ENCODE results near the gene TSSC4.
A peak's percentile ranks its signal among the peaks of the same experiment; 100 is the strongest.

Gene TSSC4

DNA sequence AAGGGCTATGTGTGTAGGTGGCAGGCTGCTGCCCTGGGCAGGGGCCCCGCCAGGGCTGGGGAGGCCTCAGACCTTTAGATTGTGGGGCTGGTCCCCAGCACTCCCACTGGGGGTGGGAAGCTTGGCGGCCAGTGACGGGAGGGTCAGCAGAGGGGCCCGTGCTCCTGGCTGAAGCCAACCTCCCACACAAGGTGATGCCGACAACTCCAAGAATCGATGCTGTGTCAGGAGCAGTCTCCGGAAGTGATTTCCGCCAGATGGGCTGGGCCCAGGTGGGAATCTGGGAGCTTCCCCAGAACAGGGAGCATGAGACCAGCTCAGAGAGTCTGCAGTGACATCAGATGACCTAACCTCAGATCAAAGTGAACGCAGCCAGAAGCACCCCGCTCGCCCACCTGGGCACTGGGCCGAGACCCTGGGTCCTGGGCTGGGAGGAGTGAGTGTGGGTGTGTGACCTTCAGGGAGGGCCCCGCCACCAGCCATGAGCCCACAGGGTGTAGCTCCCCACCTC is 36.0 kb downstream of the TSSC4 start:
- H3K9me3 Mint-ChIP-seq: no peaks in the 10 kb centered on the region

GRCh38 chr11:2437516-2437915 is 37.0 kb downstream of the TSSC4 start:
- no peak overlapping the region for H3K4me3 Mint-ChIP-seq
- ATAC-seq: no peak
- H3K9me3 Mint-ChIP-seq: no peaks in the 10 kb centered on the region
- no peak for DNase-seq
- peak overlapping the region in 1 of 2 donors; percentile 67 for H3K27ac Mint-ChIP-seq
- H3K27me3 Mint-ChIP-seq: no peaks in the 10 kb centered on the region
- peaks cover 6% of the 10 kb centered on the region for H3K4me1 Mint-ChIP-seq

More for the DNA sequence above, 36.0 kb downstream of the TSSC4 start:
- Mint-ChIP-seq H3K4me3 (no peak overlapping the region), H3K4me1 (peaks cover 5% of the 10 kb centered on the region), H3K27ac (no peak overlapping the region), H3K27me3 (no peaks in the 10 kb centered on the region)
- peak; percentile 25 for ATAC-seq
- DNase-seq: no peak

- H3K4me1 Mint-ChIP-seq: peaks cover 20% of the 10 kb centered on the region
- H3K27ac Mint-ChIP-seq: no peak overlapping the region
- H3K4me3 Mint-ChIP-seq: no peak overlapping the region
- DNase-seq (no peak), ATAC-seq (no peak)
- no peaks in the 10 kb centered on the region for H3K9me3 Mint-ChIP-seq
- no peaks in the 10 kb centered on the region for H3K27me3 Mint-ChIP-seq
These were observed 39.3 kb downstream of the TSSC4 start for GRCh38 chr11:2439820-2440219.

- ATAC-seq (no peak), DNase-seq (no peak)
- no peaks in the 10 kb centered on the region for H3K9me3 Mint-ChIP-seq
- H3K27me3 Mint-ChIP-seq: no peaks in the 10 kb centered on the region
- no peak overlapping the region for H3K27ac Mint-ChIP-seq
- peaks cover 26% of the 10 kb centered on the region for H3K4me1 Mint-ChIP-seq
- no peak overlapping the region for H3K4me3 Mint-ChIP-seq
These were observed 40.1 kb downstream of the TSSC4 start for GRCh38 chr11:2440646-2441045.

DNA sequence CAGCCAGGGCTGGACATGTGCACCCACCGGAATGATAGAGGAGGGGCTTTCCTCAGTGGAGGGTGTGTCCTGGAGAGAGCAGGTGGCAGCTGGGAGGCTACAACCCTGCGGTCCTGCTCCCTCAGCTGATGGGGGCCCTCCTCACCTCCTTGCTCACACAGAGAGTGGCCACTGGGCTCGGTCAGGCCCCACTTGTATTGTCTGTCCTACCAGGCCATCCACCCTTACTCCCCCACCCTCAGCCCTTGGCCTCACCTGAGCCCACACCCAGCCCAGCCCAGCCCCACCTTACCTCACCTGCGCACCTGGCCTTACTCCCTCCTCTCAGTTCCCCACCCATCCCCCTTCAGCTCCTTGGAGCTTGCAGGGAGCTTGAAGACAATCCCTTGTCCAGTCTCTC is 40.6 kb downstream of the TSSC4 start:
- no peak overlapping the region for H3K4me3 Mint-ChIP-seq
- H3K27ac Mint-ChIP-seq: no peak overlapping the region
- DNase-seq (no peak), ATAC-seq (no peak)
- no peaks in the 10 kb centered on the region for H3K27me3 Mint-ChIP-seq
- no peaks in the 10 kb centered on the region for H3K9me3 Mint-ChIP-seq
- H3K4me1 Mint-ChIP-seq: peaks cover 31% of the 10 kb centered on the region

DNA sequence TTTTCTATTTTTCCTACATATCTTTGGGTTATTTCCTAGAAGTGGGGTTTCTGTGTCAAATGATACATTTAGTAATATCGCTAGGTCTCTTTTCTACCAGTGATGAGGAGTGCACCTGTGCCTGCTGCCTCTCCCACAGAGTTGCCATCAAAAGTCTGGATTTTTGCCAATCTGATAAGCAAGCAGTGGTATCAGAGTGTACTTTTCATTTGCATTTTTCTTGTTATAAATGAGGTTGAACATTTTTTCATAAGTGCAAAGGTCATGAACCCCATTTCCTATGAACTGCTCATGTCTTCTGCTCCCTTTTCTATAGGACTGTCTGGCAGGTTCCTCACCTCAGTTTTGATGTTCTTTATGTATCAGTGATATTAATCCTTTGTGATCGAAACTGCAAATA is 42.0 kb downstream of the TSSC4 start:
- Mint-ChIP-seq H3K9me3 (no peaks in the 10 kb centered on the region), H3K4me3 (no peak overlapping the region), H3K4me1 (peaks cover 45% of the 10 kb centered on the region), H3K27me3 (no peaks in the 10 kb centered on the region), H3K27ac (no peak overlapping the region)
- no peak for DNase-seq
- ATAC-seq: no peak

DNA sequence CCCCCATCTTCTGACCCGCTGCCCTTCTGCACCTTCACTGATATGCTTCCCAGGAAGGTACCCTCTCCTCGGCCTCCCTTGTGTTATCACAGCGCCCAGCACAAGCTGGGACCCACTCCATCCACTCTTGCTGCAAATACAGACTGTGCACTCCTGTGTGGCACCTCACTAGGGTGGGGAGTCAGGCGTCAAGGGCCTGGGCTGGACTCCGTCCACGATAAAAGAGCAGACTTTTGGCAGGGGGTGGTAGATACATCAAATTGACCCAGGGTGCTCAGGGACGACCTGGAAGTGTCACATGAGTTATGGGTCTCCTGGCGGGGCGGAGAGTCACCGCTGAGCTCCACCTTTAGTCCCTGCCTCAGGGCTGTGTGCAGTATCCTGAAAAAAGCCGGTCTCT is 42.9 kb downstream of the TSSC4 start:
- no peaks in the 10 kb centered on the region for H3K9me3 Mint-ChIP-seq
- H3K27me3 Mint-ChIP-seq: no peaks in the 10 kb centered on the region
- peaks cover 52% of the 10 kb centered on the region for H3K4me1 Mint-ChIP-seq
- peak overlapping the region; percentile 1 to 17 for H3K4me3 Mint-ChIP-seq
- DNase-seq (no peak), ATAC-seq (no peak)
- H3K27ac Mint-ChIP-seq: no peak overlapping the region

GRCh38 chr11:2443881-2444820 is 43.6 kb downstream of the TSSC4 start, which contains the start of gene TRPM5:
Gene TRPM5 (minus strand): TSS chr11:2444514. CDS start chr11:2423036, 21,478 bp downstream.
- no peaks in the 10 kb centered on the region for H3K9me3 Mint-ChIP-seq
- H3K27me3 Mint-ChIP-seq: no peaks in the 10 kb centered on the region
- peak within 1 kb of the TSS in 1 of 2 donors; percentile 69 for H3K27ac Mint-ChIP-seq
- peaks cover 56% of the 10 kb centered on the region for H3K4me1 Mint-ChIP-seq
- DNase-seq (peak; percentile 76 to 79), ATAC-seq (peak; percentile 27)
- H3K4me3 Mint-ChIP-seq: peak within 1 kb of the TSS; percentile 90 to 96

DNA sequence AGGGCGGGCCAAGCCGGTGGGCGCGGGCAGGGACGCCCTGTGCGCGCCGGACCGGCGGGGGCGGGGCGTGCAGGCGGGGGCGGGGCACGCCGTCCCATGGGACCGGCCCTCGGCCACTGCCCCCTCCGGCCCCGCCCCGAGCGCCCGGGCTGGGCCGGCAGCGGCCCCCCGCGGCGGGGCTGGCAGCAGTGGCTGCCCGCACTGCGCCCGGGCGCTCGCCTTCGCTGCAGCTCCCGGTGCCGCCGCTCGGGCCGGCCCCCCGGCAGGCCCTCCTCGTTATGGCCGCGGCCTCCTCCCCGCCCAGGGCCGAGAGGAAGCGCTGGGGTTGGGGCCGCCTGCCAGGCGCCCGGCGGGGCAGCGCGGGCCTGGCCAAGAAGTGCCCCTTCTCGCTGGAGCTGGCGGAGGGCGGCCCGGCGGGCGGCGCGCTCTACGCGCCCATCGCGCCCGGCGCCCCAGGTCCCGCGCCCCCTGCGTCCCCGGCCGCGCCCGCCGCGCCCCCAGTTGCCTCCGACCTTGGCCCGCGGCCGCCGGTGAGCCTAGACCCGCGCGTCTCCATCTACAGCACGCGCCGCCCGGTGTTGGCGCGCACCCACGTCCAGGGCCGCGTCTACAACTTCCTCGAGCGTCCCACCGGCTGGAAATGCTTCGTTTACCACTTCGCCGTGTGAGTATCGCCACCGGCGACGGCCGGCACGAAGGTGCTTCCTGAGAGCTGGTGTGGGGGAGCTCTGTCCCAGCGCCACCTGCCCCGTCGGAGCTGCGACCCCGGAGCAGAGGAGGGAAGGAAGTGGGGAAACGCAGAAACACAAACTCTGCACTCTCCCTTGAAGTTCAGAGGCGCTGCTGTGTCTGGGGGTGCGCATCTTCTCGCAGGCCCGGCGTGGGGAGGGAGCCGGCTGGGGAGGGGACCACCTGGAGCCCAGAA is 44.5 kb downstream of the TSSC4 start, which contains the start of gene KCNQ1:
TSS of gene KCNQ1 (plus strand) at position 188 of the 925 bp plus-strand sequence. CDS start at position 279, 91 bp downstream.
- DNase-seq: peak; percentile 45 to 73
- peak within 1 kb of the TSS in 1 of 2 donors; percentile 69 for H3K27ac Mint-ChIP-seq
- peak within 1 kb of the TSS; percentile 90 to 96 for H3K4me3 Mint-ChIP-seq
- no peaks in the 10 kb centered on the region for H3K27me3 Mint-ChIP-seq
- no peaks in the 10 kb centered on the region for H3K9me3 Mint-ChIP-seq
- peak; percentile 67 for ATAC-seq
- peaks cover 56% of the 10 kb centered on the region for H3K4me1 Mint-ChIP-seq

DNA sequence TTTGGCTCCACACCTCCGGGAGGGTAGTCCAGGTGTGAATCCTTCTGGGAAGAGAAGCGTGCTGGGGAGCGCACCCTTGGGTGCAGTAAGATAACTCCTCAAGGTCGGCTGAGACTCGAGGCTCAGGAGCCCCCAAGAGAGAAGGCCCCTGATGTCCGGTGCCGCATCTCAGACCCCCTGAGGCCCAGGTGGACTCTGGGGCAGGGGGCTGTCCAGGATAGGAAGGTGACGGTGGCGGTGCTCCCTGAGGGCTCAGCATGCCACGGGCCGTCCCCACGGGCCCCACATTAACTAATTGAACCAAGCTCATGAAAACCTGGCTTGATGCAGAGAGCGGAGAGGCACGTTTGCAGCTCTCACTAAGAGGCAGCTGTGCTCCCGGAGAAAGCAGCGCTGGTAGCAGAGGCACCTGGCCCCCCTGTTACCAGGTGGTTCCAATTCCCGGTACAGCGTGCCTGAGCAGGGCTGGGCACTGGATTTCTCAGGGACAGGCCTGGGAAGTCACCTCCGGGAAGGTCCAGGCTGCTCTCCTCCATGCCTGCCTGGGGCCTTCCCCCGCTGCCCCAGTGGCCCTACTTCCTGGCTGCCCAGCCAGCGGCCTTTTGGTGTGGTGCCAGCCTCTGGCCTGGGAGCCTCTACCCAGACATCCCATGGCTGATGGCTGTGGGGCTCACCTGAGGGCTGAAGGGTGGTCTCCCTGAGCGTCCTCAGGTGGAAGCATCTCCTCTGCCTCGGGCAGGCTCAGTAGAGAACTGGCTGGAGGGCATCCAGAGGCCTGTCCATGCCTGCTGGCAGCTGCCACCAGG is 45.4 kb downstream of the TSSC4 start:
- ATAC-seq (peak; percentile 4), DNase-seq (no peak)
- Mint-ChIP-seq H3K27me3 (no peaks in the 10 kb centered on the region), H3K27ac (peak overlapping the region in 1 of 2 donors; percentile 27), H3K9me3 (no peaks in the 10 kb centered on the region), H3K4me3 (peak overlapping the region; percentile 90 to 96), H3K4me1 (peaks cover 56% of the 10 kb centered on the region)

DNA sequence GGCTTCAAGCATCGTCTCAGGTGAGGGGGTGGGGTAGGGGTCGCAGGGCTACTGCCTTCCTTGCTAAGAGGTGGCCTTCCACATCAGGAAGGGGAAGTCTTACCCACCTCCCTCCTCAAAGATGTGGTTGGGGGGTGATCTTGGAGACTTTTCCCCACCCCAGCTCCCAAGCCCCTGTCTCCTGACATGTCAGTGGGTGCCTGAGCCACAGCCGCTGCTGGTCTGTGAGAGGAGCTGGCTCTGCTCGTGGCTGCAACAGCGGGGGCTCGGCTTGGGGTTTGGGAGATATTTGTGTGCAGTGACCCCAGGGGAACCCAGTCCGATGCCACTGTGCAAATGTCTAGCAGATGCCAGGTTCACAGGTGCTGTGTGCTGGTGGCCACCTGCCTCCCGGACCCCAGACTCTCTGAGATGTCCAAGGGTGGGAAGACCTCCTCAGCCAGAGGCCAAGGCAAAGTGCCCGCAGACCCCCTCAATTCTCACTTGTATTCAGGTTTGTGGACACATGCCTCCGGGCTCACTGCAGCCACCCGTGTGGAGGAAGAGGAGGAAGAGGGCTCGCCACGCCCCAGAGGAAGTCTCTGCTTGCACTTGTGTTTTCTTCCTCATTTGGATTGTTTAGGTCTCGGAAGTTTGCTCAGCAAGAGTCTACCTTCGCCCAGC is 46.2 kb downstream of the TSSC4 start:
- H3K9me3 Mint-ChIP-seq: no peaks in the 10 kb centered on the region
- H3K4me3 Mint-ChIP-seq: peak overlapping the region; percentile 90 to 96
- DNase-seq: no peak
- H3K4me1 Mint-ChIP-seq: peaks cover 51% of the 10 kb centered on the region
- no peaks in the 10 kb centered on the region for H3K27me3 Mint-ChIP-seq
- ATAC-seq: no peak
- peak overlapping the region in 1 of 2 donors; percentile 64 for H3K27ac Mint-ChIP-seq

DNA sequence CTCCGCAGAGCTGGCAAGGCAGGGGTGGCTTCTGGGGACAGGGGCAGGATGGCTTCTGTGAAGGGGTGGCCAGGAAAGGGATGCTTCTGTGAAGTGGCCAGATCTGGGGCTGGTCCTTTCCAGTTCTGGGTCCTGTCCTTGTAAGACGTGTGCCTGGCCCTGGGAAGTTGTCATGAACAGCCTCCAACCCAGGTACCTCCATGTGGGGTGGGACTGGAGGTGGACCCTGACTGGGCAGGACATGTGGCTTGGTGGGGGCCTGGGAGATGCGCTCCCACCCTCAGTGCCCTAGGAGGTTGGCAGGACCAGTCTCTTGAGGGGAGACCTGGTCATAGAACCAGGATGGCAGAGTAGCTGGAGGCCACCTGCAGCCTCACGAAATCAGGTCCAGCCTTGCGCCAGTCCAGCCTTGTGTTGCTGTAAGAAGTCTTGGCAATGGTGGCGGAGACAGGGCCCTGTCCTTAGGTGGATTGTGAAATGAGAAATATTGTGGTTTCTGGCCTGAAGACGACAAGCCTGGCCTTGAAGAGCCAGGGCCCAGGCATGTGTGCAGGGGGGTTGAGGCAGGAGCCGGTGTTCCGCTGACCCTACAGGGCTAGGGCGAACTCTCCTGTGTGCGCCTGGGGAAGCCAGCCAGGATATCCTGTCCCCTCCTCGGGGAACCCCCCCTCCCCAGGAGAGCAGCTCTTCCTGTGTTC is 46.9 kb downstream of the TSSC4 start:
- H3K9me3 Mint-ChIP-seq: no peaks in the 10 kb centered on the region
- ATAC-seq (no peak), DNase-seq (no peak)
- peak overlapping the region; percentile 90 to 96 for H3K4me3 Mint-ChIP-seq
- no peaks in the 10 kb centered on the region for H3K27me3 Mint-ChIP-seq
- peaks cover 51% of the 10 kb centered on the region for H3K4me1 Mint-ChIP-seq
- peak overlapping the region; percentile 19 to 67 for H3K27ac Mint-ChIP-seq

- Mint-ChIP-seq H3K27ac (peak overlapping the region in 1 of 2 donors; percentile 67), H3K9me3 (no peaks in the 10 kb centered on the region), H3K27me3 (no peaks in the 10 kb centered on the region), H3K4me1 (peaks cover 44% of the 10 kb centered on the region), H3K4me3 (peak overlapping the region; percentile 90 to 96)
- ATAC-seq (no peak), DNase-seq (no peak)
These were observed 47.6 kb downstream of the TSSC4 start for GRCh38 chr11:2447951-2448650.

All from stimulated activated naive CD8-positive, alpha-beta T cell treated with anti-CD3 and anti-CD28 coated beads, Interleukin-15, amount 100 ng/mL, for 72 hours (primary cell).